Neural progenitor cell (in vitro differentiated cells): ENCODE measurements around the gene ASPA. TPM values are rescaled to one million over a fixed set of nuclear protein-coding genes. Genes with fewer than 3 reads are reported as not detected.

ENCODE experiments used
- DNase-seq: peaks from one replicate; pipeline ENCODE4 v3.0.0-alpha.2; 2016; ENCODE audit warnings: low spot score
- H2AFZ ChIP-seq: fragments of 200-600 bp; sonication (generic); replicated peaks from 2 replicates; pipeline ENCODE4 v1.6.1; 2016; ENCODE audit warnings: antibody characterized with exemption
- H3F3A ChIP-seq: fragments of 200-600 bp; sonication (generic); 2 replicates; pipeline ENCODE4 v1.6.1; 2016; ENCODE audit warnings: antibody characterized with exemption, low read depth
- H3K27ac ChIP-seq: fragments of 200-600 bp; sonication (generic); 2 replicates; pipeline ENCODE4 v1.5.1; 2016; ENCODE audit warnings: mild to moderate bottlenecking
- H3K27me3 ChIP-seq: fragments of 200-600 bp; sonication (generic); 2 replicates; pipeline ENCODE4 v1.6.1; 2016; ENCODE audit warnings: mild to moderate bottlenecking, moderate library complexity
- H3K36me3 ChIP-seq: fragments of 200-600 bp; sonication (generic); 2 replicates; pipeline ENCODE4 v1.5.1; 2016
- H3K4me1 ChIP-seq: fragments of 200-600 bp; sonication (generic); 2 replicates; pipeline ENCODE4 v1.6.1; 2016; ENCODE audit warnings: mixed run types
- H3K4me2 ChIP-seq: fragments of 200-600 bp; sonication (generic); 2 replicates; pipeline ENCODE4 v1.6.1; 2016
- H3K4me3 ChIP-seq: fragments of 200-600 bp; sonication (generic); 2 replicates; pipeline ENCODE4 v1.5.1; 2016
- H3K79me2 ChIP-seq: fragments of 200-600 bp; sonication (generic); 2 replicates; pipeline ENCODE4 v1.6.1; 2016; ENCODE audit warnings: low read depth
- H3K9ac ChIP-seq: fragments of 200-600 bp; sonication (generic); 2 replicates; pipeline ENCODE4 v1.6.1; 2016
- H3K9me3 ChIP-seq: fragments of 200-600 bp; sonication (generic); 2 replicates; pipeline ENCODE4 v1.5.1; 2016; ENCODE audit warnings: low read depth
- H4K20me1 ChIP-seq: fragments of 200-600 bp; sonication (generic); 2 replicates; pipeline ENCODE4 v1.6.1; 2016; ENCODE audit warnings: low read depth
- H3K27ac Mint-ChIP-seq: 3 replicates; pipeline ENCODE4 v1.8.0; 2021; ENCODE audit warnings: mixed read lengths
- H3K27me3 Mint-ChIP-seq: 2 replicates; pipeline ENCODE4 v1.8.0; 2022; ENCODE audit warnings: low read depth, mild to moderate bottlenecking, inconsistent platforms, moderate library complexity, mixed read lengths; ENCODE audit not compliant: insufficient read depth
- H3K36me3 Mint-ChIP-seq: 3 replicates; pipeline ENCODE4 v1.8.0; 2021; ENCODE audit warnings: mixed read lengths
- H3K4me1 Mint-ChIP-seq: 3 replicates; pipeline ENCODE4 v1.8.0; 2021; ENCODE audit warnings: mixed read lengths
- H3K4me3 Mint-ChIP-seq: 3 replicates; pipeline ENCODE4 v1.8.0; 2021; ENCODE audit warnings: mild to moderate bottlenecking, moderate library complexity, mixed read lengths
- H3K9me3 Mint-ChIP-seq: 3 replicates; pipeline ENCODE4 v1.8.0; 2020; ENCODE audit warnings: mixed read lengths
- EZH2 ChIP-seq: fragments of 200-600 bp; sonication (generic); IDR thresholded peaks from 2 replicates; pipeline ENCODE4 v1.6.1; 2017; ENCODE audit warnings: antibody characterized with exemption, mild to moderate bottlenecking, moderate library complexity
- EZH2phosphoT487 ChIP-seq: fragments of 200-600 bp; sonication (generic); IDR thresholded peaks from 2 replicates; pipeline ENCODE4 v1.6.1; 2017; ENCODE audit warnings: antibody characterized with exemption
- total RNA-seq: library from RNA; depleted of rRNA; stranded (reverse); fragments of >200 nt; gene quantifications from 2 replicates; pipeline ENCODE4 v1.2.3, GENCODE V29; 2015; ENCODE audit warnings: low replicate concordance
- TF ChIP-seq, protein P1 (sequence below): fragments of 200-600 bp; sonication (generic); IDR thresholded peaks from 2 replicates; pipeline ENCODE4 v1.5.1; 2017; ENCODE audit warnings: antibody characterized with exemption, mild to moderate bottlenecking

Gene ASPA
- total RNA-seq, 1 donor from 2014 or later, result not detected

DNA sequence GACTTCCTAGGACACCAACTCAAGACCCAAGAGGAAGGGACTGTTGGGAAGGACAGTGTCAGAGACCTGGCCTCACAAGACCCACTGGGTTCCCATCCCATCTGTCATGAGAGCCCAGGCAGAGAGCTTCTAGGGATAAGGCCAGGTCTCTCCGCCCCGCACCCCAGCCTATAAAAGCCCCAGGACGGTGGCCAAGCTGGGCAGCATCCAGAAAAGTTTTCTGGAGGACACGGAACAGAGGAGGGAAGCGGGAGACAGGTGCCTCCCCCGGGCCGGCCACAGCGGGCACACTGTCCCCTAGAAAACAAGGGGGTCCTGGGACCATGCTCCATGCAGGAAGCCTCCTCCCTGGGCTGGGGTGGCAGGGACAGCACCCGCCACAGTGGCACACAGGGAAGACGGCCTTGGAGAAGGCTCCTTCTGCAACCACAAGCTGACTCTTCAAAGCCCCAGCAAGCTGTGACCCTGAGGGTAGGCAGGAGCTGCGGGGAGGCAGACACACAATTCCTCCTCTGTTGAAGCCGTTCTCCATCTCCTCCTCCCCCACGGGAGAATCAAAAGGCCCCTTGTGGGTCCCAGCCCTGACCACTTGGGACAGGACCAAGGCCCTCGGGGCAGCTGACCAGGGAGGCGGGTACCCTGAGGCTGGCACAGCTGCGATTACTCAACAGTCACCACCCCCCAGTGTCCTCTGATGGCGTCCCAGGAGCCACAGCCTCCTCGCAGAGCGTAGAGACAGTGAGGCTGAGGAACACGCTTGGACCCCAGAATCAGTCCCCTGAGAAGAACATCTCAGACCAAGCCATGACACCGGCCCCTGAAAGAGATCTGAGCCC, 55.7 kb downstream of the ASPA start:
- Mint-ChIP-seq H3K27me3 (peaks cover 3% of the 10 kb centered on the region), H3K4me3 (no peak overlapping the region), H3K9me3 (no peaks in the 10 kb centered on the region), H3K27ac (peak overlapping the region; percentile 37), H3K4me1 (peaks cover 68% of the 10 kb centered on the region), H3K36me3 (peaks cover 8% of the 10 kb centered on the region)
- Histone ChIP-seq H3K4me3 (no peak overlapping the region), H3K9me3 (no peaks in the 10 kb centered on the region), H3K79me2 (no peaks in the 10 kb centered on the region), H2AFZ (no peak overlapping the region), H3K27me3 (no peaks in the 10 kb centered on the region), H4K20me1 (no peaks in the 10 kb centered on the region), H3K4me2 (no peak overlapping the region), H3K4me1 (peaks cover 31% of the 10 kb centered on the region), H3K9ac (no peak overlapping the region), H3K36me3 (no peaks in the 10 kb centered on the region), H3F3A (peaks cover 5% of the 10 kb centered on the region), H3K27ac (no peak overlapping the region)
- DNase-seq, result no peak
- TF ChIP-seq EZH2 (no peak), EZH2phosphoT487 (no peak)
- TF ChIP-seq, protein P1, sequence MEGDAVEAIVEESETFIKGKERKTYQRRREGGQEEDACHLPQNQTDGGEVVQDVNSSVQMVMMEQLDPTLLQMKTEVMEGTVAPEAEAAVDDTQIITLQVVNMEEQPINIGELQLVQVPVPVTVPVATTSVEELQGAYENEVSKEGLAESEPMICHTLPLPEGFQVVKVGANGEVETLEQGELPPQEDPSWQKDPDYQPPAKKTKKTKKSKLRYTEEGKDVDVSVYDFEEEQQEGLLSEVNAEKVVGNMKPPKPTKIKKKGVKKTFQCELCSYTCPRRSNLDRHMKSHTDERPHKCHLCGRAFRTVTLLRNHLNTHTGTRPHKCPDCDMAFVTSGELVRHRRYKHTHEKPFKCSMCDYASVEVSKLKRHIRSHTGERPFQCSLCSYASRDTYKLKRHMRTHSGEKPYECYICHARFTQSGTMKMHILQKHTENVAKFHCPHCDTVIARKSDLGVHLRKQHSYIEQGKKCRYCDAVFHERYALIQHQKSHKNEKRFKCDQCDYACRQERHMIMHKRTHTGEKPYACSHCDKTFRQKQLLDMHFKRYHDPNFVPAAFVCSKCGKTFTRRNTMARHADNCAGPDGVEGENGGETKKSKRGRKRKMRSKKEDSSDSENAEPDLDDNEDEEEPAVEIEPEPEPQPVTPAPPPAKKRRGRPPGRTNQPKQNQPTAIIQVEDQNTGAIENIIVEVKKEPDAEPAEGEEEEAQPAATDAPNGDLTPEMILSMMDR, result no peak

DNA sequence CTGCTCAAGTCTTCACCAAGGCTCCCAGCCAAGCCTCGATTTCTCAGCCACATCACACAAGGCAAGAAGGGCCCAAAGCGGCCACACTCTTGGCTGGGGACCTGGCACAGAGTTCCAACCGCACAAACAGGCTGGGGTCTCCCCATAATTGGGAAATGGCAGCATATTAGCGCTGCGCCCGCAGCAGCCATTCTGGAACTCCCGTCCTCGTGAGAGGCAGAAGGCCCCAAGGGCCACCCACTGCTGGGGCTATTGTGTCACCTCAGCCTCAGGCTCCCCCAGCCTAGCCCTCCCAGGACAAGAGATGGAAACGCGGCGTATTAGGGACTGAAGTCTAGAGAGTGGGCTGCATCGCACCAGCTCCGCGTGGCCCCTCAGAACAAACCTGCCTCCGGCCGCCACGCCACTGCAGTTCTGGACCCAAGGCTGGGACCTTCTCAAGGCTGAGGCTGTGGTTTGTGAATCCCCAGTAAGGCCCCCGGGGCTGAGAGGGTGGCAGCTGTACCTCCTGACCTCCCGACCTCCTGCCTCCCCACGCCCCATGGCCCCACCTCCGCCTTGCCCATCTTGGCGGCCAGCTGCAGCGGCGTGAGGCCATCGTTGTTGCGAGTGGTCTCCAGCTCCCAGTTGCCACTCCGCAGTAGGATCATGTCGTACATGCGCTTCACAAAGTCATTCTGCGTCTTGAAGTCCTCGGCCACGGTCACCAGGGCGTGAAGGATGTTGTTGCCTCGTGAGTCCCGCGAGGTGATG, 56.5 kb downstream of the ASPA start:
- H3K27ac ChIP-seq, result no peak overlapping the region
- H3F3A ChIP-seq, result peaks cover 9% of the 10 kb centered on the region
- no peak overlapping the region for H2AFZ ChIP-seq
- DNase-seq, result no peak
- no peaks in the 10 kb centered on the region for H4K20me1 ChIP-seq
- peaks cover 31% of the 10 kb centered on the region for H3K4me1 ChIP-seq
- Mint-ChIP-seq H3K4me3 (peak overlapping the region; percentile 41), H3K9me3 (no peaks in the 10 kb centered on the region), H3K36me3 (peaks cover 3% of the 10 kb centered on the region), H3K27me3 (peaks cover 3% of the 10 kb centered on the region), H3K4me1 (peaks cover 65% of the 10 kb centered on the region), H3K27ac (peak overlapping the region; percentile 89)
- H3K79me2 ChIP-seq, result no peaks in the 10 kb centered on the region
- H3K4me2 ChIP-seq, result no peak overlapping the region
- H3K4me3 ChIP-seq, result no peak overlapping the region
- no peaks in the 10 kb centered on the region for H3K36me3 ChIP-seq
- TF ChIP-seq EZH2 (no peak), EZH2phosphoT487 (no peak)
- TF ChIP-seq, protein P1, result no peak
- no peaks in the 10 kb centered on the region for H3K9me3 ChIP-seq
- no peaks in the 10 kb centered on the region for H3K27me3 ChIP-seq
- H3K9ac ChIP-seq, result no peak overlapping the region

DNA sequence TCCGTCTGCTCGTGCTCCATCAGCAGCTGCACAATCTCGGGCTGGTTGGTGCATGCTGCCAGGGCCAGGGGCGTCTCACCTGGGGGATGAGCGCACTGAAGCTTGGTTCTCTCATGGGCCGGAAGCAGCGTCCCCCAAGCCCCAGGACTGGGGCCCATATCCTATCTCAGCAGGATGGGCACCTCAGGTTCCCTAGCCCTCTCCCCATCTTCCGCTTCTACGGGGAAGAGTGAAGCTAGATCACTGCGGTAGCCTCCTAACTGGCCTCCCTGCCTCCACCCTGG, 57.0 kb downstream of the ASPA start:
- peak overlapping the region; percentile 89 for H3K27ac Mint-ChIP-seq
- Histone ChIP-seq H3K9me3 (no peaks in the 10 kb centered on the region), H3K27me3 (no peaks in the 10 kb centered on the region), H3K27ac (no peak overlapping the region), H3K36me3 (no peaks in the 10 kb centered on the region), H3K4me3 (no peak overlapping the region), H3K79me2 (no peaks in the 10 kb centered on the region), H3K9ac (no peak overlapping the region), H4K20me1 (no peaks in the 10 kb centered on the region), H3K4me2 (no peak overlapping the region), H2AFZ (no peak overlapping the region), H3K4me1 (peaks cover 31% of the 10 kb centered on the region), H3F3A (peaks cover 9% of the 10 kb centered on the region)
- TF ChIP-seq EZH2phosphoT487 (no peak), EZH2 (no peak)
- TF ChIP-seq, protein P1, result no peak
- peak overlapping the region; percentile 54 for H3K4me3 Mint-ChIP-seq
- H3K36me3 Mint-ChIP-seq, result no peaks in the 10 kb centered on the region
- H3K4me1 Mint-ChIP-seq, result peaks cover 61% of the 10 kb centered on the region
- no peak for DNase-seq
- peaks cover 3% of the 10 kb centered on the region for H3K27me3 Mint-ChIP-seq
- H3K9me3 Mint-ChIP-seq, result no peaks in the 10 kb centered on the region
